WI38 (cell line): ENCODE measurements around the gene KPNA4.
A peak's percentile ranks its signal among the peaks of the same experiment; 100 is the strongest.
"Not testable (repeated sequence)": the region's sequence is repeated elsewhere in the genome, so short reads cannot be mapped to it uniquely, and the experiment has no call there.

Experiments
- H3K4me3 ChIP-seq: 2 replicates; pipeline ENCODE4 v1.5.1; 2011; ENCODE audit warnings: low read depth, mild to moderate bottlenecking, control low read depth, low read length
- TF ChIP-seq, protein P1 (sequence below): IDR thresholded peaks from 2 replicates; pipeline ENCODE4 v1.5.1; 2012; ENCODE audit warnings: low read depth, mild to moderate bottlenecking, control low read depth, low read length

The KPNA4 gene

DNA sequence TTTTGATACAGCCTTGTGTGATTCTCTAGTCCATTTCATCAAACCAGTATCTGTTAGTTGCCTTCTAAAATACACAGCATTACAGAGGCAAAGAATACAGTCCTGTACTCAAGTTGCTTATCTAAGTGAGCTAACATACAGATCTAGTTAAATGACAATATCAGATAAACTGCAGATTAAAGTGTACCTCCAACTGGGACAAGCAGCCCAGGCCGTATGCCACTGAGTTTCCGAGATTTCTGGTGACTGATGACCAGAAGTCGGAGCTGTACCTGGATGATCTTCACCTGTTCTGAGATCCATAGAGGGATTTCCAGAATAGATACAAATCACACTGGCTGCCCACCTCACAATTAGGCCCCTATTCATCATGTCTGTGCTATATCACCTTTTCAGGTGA, 109.5 kb downstream of the KPNA4 start:
- no peak overlapping the region for H3K4me3 ChIP-seq
- TF ChIP-seq, protein P1, sequence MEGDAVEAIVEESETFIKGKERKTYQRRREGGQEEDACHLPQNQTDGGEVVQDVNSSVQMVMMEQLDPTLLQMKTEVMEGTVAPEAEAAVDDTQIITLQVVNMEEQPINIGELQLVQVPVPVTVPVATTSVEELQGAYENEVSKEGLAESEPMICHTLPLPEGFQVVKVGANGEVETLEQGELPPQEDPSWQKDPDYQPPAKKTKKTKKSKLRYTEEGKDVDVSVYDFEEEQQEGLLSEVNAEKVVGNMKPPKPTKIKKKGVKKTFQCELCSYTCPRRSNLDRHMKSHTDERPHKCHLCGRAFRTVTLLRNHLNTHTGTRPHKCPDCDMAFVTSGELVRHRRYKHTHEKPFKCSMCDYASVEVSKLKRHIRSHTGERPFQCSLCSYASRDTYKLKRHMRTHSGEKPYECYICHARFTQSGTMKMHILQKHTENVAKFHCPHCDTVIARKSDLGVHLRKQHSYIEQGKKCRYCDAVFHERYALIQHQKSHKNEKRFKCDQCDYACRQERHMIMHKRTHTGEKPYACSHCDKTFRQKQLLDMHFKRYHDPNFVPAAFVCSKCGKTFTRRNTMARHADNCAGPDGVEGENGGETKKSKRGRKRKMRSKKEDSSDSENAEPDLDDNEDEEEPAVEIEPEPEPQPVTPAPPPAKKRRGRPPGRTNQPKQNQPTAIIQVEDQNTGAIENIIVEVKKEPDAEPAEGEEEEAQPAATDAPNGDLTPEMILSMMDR: no peak

DNA sequence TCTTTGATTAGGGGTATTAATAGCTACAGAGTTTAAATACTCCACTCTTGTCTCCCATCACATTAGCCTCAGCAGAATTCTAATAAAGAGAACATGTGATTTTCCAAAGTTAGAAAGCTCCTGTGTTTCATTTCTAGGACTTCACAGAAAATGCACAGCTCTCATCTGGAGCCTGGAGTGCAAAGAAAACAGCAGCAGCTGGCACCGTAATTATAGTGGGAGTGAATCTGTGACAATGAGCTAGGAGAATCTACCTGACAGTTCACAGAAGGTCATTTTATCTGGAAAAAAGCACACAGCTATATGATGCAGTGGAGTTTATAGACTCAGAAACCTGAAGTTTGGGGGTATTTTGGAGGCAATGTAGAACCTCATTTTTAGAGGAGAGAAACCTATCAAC, 110.4 kb downstream of the KPNA4 start:
- TF ChIP-seq, protein P1: no peak
- no peak overlapping the region for H3K4me3 ChIP-seq

DNA sequence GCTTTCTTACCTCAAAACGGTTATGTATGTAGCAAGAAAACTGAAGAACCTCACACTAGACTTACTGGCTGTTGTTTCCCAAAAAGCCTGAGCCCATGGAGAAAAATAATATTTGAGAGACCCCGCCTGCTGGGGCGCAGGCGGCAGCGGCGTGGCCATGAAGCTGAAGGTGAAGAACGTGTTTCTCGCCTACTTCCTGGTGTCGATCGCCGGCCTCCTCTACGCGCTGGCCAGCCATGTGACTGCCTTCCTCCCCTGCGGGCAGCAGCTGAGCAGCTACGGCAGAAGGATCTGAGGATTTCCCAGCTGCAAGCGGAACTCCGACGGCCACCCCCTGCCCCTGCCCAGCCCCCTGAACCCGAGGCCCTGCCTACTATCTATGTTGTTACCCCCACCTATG, 113.1 kb downstream of the KPNA4 start:
- H3K4me3 ChIP-seq: not testable (repeated sequence)

DNA sequence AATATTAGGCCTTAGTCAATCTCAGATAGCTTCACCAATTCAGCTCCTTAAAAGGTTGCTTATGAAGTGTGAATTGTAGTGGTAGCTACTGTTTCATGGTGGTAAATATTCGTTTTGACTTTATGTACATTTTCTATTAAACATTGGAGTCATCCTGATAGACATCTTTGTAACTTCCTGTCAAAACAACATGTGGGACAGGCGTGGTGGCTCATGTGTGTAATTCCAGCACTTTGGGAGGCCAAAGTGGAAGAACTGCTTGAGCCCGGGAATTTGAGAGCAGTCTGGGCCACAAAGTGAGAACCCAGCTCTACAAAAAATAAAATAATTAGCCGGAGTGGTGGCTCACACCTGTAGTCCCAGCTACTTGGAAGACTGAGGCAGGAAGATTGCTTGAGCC, 113.8 kb downstream of the KPNA4 start:
- H3K4me3 ChIP-seq: no peak overlapping the region
- TF ChIP-seq, protein P1: no peak

DNA sequence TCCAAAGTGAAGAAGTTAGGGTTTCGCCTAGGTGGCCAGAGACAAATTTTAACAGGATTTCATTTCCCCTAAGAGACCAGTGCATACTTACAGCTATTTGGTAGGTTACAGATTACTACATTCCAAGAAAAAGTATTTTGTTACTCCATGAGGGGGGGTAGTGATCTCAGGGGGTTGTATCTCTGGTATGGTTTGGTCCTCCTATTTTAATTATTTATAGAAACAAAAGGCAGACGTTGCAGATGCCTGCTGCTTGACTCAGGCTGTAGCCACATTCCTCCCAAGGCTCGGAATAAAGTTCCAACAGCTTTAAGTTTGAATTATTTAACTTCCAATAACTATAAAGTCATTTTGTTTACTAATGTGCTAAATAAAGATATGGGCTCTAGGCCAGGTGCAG, 114.5 kb downstream of the KPNA4 start:
- TF ChIP-seq, protein P1: no peak
- H3K4me3 ChIP-seq: peak overlapping the region; percentile 87

DNA sequence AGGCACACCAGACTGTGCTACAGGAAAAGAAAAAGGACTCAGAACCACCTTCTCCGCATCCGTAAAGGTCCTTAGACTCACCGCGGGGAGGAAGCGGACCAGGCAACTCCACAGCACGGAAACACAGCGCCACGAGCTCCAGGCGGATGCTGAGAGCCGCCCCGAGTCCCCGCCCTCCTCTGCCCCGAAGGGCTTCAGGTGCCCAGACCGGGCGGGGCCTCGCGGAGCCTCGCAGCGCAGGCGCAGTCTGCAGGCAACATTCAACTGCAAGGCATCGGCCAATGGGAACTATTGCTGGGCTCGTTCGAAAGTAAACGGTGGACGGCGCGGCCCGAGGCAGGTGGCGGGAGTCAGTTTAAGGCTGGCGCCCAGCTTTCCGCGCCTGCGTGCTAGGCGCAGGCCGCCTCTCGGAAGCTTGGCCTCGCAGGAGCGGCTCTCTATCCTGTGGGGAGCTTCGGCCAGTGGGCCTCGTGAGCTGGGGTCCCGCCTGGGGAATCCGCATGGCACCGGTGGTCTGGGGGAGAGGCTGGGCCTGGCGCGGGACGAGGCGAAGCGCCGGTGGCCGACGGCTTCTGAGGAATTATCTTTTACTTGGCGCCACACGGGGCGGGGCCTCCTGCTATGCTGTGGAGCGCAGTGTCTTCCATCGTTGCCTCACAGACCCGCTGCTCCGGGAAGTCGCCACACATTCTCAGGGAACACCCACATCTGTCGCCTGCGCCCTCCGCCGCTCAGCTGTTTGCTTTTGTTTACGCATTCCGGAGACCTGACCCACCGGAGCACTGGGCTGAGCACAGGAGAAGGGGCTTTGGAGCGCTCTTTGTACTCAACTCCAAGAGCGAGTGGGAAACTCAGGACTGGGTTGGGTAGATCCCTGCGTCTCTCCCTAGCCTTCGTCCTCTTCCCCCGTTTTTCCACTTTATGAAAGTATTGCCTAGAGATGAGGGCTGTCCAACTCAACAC, 115.5 kb downstream of the KPNA4 start, which contains the start of gene TRIM59:
Gene TRIM59, minus strand, starts transcription at position 151 of the 963 bp plus-strand sequence. CDS start 10,603 bp downstream, outside the sequence.
- TF ChIP-seq, protein P1: no peak
- peak within 1 kb of the TSS; percentile 87 for H3K4me3 ChIP-seq

DNA sequence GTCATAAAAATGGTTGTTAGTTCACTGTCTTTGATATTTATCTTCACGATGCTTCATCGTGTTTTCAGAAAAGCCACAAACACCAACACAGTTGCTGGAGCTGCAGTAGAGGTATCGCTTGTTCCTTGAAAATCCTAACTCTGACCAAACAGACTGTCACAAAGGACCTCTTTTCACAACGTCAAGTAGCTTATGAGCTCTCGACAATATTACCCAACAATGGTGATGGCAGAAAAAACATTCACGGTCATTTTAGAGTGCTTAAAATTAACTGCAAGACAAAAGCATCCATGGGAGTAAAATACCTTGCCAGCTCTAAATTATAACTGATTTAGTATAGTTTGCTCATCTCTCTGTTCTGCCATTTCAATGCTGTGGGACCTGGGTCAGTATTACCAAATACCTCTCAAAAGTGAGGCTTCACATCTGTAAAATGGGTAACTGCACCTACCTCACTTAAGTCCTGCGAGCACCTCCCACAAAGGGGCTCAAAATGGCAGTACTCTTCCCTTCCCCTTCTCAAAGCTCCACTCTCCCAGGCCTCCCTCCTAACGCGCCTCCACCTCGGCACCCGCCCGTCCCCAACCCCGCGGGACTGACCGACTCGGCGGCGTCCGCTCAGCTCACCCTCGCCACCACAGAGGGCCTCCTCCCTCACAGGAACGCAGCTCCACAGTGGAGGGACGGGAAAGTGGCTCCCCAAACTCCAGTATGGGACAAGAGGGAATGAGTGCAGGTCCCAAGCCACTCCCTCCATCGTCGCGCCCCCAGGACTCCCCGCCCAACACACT, 116.3 kb downstream of the KPNA4 start:
- peak overlapping the region; percentile 87 for H3K4me3 ChIP-seq
- TF ChIP-seq, protein P1: no peak
